HG03045 (cell line): ENCODE measurements around the gene FIGNL2.

Experiments
- ATAC-seq: cut with Tn5 transposase; IDR thresholded peaks from one replicate; pipeline ENCODE4 v1.9.1; 2021; ENCODE audit warnings: mild to moderate bottlenecking, moderate library complexity; ENCODE audit not compliant: unreplicated experiment

The FIGNL2 gene

GRCh38 chr12:51879102-51879501 is 30.6 kb upstream of the FIGNL2 start:
- no peak for ATAC-seq

GRCh38 chr12:51874486-51874885 is 26.0 kb upstream of the FIGNL2 start:
- ATAC-seq, result no peak

GRCh38 chr12:51874000-51874399 is 25.5 kb upstream of the FIGNL2 start:
- ATAC-seq, result no peak

- no peak for ATAC-seq
Measured at GRCh38 chr12:51873251-51873994, 24.9 kb upstream of the FIGNL2 start.

- no peak for ATAC-seq
Measured at GRCh38 chr12:51872689-51872981, 24.1 kb upstream of the FIGNL2 start.

GRCh38 chr12:51871918-51872688 is 23.6 kb upstream of the FIGNL2 start:
- no peak for ATAC-seq

GRCh38 chr12:51871126-51871525 is 22.6 kb upstream of the FIGNL2 start:
- ATAC-seq, result no peak

GRCh38 chr12:51870504-51870903 is 22.0 kb upstream of the FIGNL2 start:
- no peak for ATAC-seq

- no peak for ATAC-seq
Measured at GRCh38 chr12:51869931-51870330, 21.4 kb upstream of the FIGNL2 start.

- ATAC-seq, result no peak
Measured at GRCh38 chr12:51869496-51869865, 21.0 kb upstream of the FIGNL2 start.

GRCh38 chr12:51868821-51869495 is 20.4 kb upstream of the FIGNL2 start:
- no peak for ATAC-seq

GRCh38 chr12:51867796-51868428 is 19.4 kb upstream of the FIGNL2 start:
- ATAC-seq, result no peak

GRCh38 chr12:51867371-51867770 is 18.9 kb upstream of the FIGNL2 start:
- no peak for ATAC-seq

GRCh38 chr12:51866762-51867161 is 18.2 kb upstream of the FIGNL2 start:
- no peak for ATAC-seq

GRCh38 chr12:51866324-51866723 is 17.8 kb upstream of the FIGNL2 start:
- ATAC-seq, result no peak

- ATAC-seq, result no peak
Measured at GRCh38 chr12:51865757-51866270, 17.3 kb upstream of the FIGNL2 start.

GRCh38 chr12:51864833-51865670 is 16.5 kb upstream of the FIGNL2 start:
- no peak for ATAC-seq

- ATAC-seq, result no peak
Measured at GRCh38 chr12:51863933-51864832, 15.7 kb upstream of the FIGNL2 start.

- ATAC-seq, result no peak
Measured at GRCh38 chr12:51863363-51863932, 14.9 kb upstream of the FIGNL2 start.
